COLO668 (cell line): ENCODE measurements around the gene H2BW2.
"Not testable (repeated sequence)": the region's sequence is repeated elsewhere in the genome, so short reads cannot be mapped to it uniquely, and the experiment has no call there.

Experiments
- DNase-seq: peaks from one replicate; lab custom pipeline; 2025; ENCODE audit not compliant: unreplicated experiment; lab: John Stamatoyannopoulos, UW

H2BW2 gene

GRCh38 chrX:104039689-104040505 lies at the start of gene H2BW2:
H2BW2 (plus strand) TSS chrX:104039956; CDS start chrX:104039995, 39 bp downstream.
- DNase-seq: no peak

- DNase-seq: no peak
Observed at GRCh38 chrX:103999234-103999633, 40.5 kb upstream of the H2BW2 start.

GRCh38 chrX:104008831-104009230 lies 30.9 kb upstream of the H2BW2 start:
- no peak for DNase-seq

- no peak for DNase-seq
Observed at GRCh38 chrX:104013158-104013557, 26.6 kb upstream of the H2BW2 start.

GRCh38 chrX:104013606-104014005 lies 26.1 kb upstream of the H2BW2 start, which contains the start of gene H2BW1:
H2BW1 (minus strand) TSS chrX:104013708; CDS start chrX:104013576, 132 bp downstream.
- no peak for DNase-seq

GRCh38 chrX:104015576-104015975 lies 24.2 kb upstream of the H2BW2 start:
- DNase-seq: not testable (repeated sequence)

- no peak for DNase-seq
Observed at GRCh38 chrX:104018126-104018525, 21.6 kb upstream of the H2BW2 start.

- DNase-seq: no peak
Observed at GRCh38 chrX:104041003-104041402, 1.2 kb downstream of the H2BW2 start.

GRCh38 chrX:104045642-104046041 lies 5.9 kb downstream of the H2BW2 start:
- DNase-seq: no peak

GRCh38 chrX:104047171-104047570 lies 7.4 kb downstream of the H2BW2 start:
- no peak for DNase-seq

- not testable (repeated sequence) for DNase-seq
Observed at GRCh38 chrX:104054956-104055355, 15.2 kb downstream of the H2BW2 start.

- DNase-seq: not testable (repeated sequence)
Observed at GRCh38 chrX:104062636-104063035, 22.9 kb downstream of the H2BW2 start.

- DNase-seq: not testable (repeated sequence)
Observed at GRCh38 chrX:104075778-104076445, 36.2 kb downstream of the H2BW2 start, which contains the start of gene TMSB15C. TMSB15C (minus strand) TSS chrX:104076236.

- DNase-seq: not testable (repeated sequence)
Observed at GRCh38 chrX:104077854-104078253, 38.1 kb downstream of the H2BW2 start.

GRCh38 chrX:104084063-104084462 lies 44.3 kb downstream of the H2BW2 start:
- DNase-seq: no peak

- DNase-seq: no peak
Observed at GRCh38 chrX:104084534-104085277, 45.0 kb downstream of the H2BW2 start.

GRCh38 chrX:104085477-104085876 lies 45.7 kb downstream of the H2BW2 start:
- no peak for DNase-seq

- no peak for DNase-seq
Observed at GRCh38 chrX:104085919-104086318, 46.2 kb downstream of the H2BW2 start.
